ENCODE results near the gene MAP9. TPM values are rescaled to one million over a fixed set of nuclear protein-coding genes. Genes with fewer than 3 reads are reported as not detected.

MAP9 gene
- total and polyA plus RNA-seq, 10 of the 15 experiments (the other 5 are each of a cell fraction or from before 2014, with no cell fraction given): 1.2 to 7.0 (median 4.3) TPM

DNA sequence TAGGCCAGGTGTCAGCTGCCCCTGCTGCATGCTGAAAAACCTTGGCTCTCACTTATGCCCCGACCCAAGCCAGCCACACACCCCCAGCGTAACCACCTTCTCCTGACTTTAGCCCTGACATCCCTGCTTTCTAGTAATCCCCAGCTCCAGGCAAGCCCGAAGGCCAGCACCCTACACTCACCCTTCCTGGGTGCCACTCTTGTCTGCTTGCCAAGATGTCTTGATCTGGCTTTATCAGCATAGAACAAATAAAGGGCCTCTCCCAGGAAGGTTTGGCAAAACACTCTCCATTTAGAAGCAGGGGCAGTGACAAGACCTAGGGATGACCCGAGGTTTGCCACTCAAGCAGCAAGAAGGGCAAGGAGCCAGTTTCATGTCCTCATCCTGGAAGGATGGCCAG lies 6.8 kb upstream of the MAP9 start:
- ATAC-seq (no peak), FAIRE-seq (no peak), DNase-seq (ENCODE audit: low read depth, low spot score) (no peak)
- H3K27me3 ChIP-seq (replicated peaks in 1 of 2; ENCODE audit: control insufficient read depth in 2 of 2, insufficient read depth in 2 of 2, low read length in 1 of 2): no peaks in the 10 kb centered on the region; a peak in 2 of 4 replicates
- intact Hi-C loops (cut with micrococcal nuclease; ENCODE audit: unreplicated experiment) (no loop called here), in situ Hi-C loops (cut with MboI) (no loop called here)
- no peak overlapping the region for H3K4me3 ChIP-seq
- no peak overlapping the region for H3K4me2 ChIP-seq (ENCODE audit: control insufficient read depth, insufficient read depth)
- no peaks in the 10 kb centered on the region for H3K36me3 ChIP-seq (ENCODE audit: control insufficient read depth in 2 of 2, insufficient read depth in 2 of 2, low read length in 1 of 2)
- ChIA-PET POLR2A (no interaction called here), SMC1A (ENCODE audit: uncharacterized antibody, unreplicated experiment) (no interaction called here), CTCF (no interaction called here), RAD21 (ENCODE audit: unreplicated experiment) (no interaction called here)
- no TSS peak for BruUV-seq (replicated peaks)
- no peak overlapping the region for H3K9ac ChIP-seq (ENCODE audit: control insufficient read depth, insufficient read depth, low read length)
- no peak overlapping the region for H3K27ac ChIP-seq (ENCODE audit: control insufficient read depth, insufficient read depth)
- no peaks in the 10 kb centered on the region for H4K20me1 ChIP-seq (ENCODE audit: control insufficient read depth, insufficient read depth)
- H3K9me3 ChIP-seq (replicated peaks; ENCODE audit: control insufficient read depth, insufficient read depth, low read length): no peaks in the 10 kb centered on the region
- H2AFZ ChIP-seq (ENCODE audit: control insufficient read depth, low read depth, low read length): no peak overlapping the region
- 17% methylated on average over 4 of the region's 4 CpGs for WGBS (ENCODE audit: insufficient coverage, insufficient replicate concordance, low lambda C conversion rate, missing lambda C conversion rate)
- H3K79me2 ChIP-seq (ENCODE audit: control insufficient read depth, insufficient read depth, low read length): no peaks in the 10 kb centered on the region
- no peaks in the 10 kb centered on the region for H3K4me1 ChIP-seq (ENCODE audit: control insufficient read depth, insufficient read depth, low read length)
- TF ChIP-seq CREB1 (IDR thresholded peaks at IDR 0.05; ENCODE audit: low read depth) (no peak), ZSCAN29 (IDR thresholded peaks at IDR 0.05) (no peak), MXI1 (IDR thresholded peaks at IDR 0.05; ENCODE audit: low read depth, low read length) (no peak), TCF7 (IDR thresholded peaks at IDR 0.05; ENCODE audit: borderline replicate concordance) (no peak), NBN (IDR thresholded peaks at IDR 0.05) (no peak), RCOR1 (conservative IDR thresholded peaks at IDR 0.05; ENCODE audit: low read depth, low read length) (no peak), SIX5 (IDR thresholded peaks at IDR 0.05; ENCODE audit: low read depth, low read length, severe bottlenecking) (no peak), POLR2AphosphoS5 (IDR thresholded peaks at IDR 0.05; ENCODE audit: low read length) (no peak), GATAD2B (conservative IDR thresholded peaks at IDR 0.05; ENCODE audit: low read depth) (no peak), IKZF1 (conservative IDR thresholded peaks at IDR 0.05) (no peak), SIN3A (IDR thresholded peaks at IDR 0.05; ENCODE audit: low read depth, low read length) (no peak), POLR2AphosphoS2 (IDR thresholded peaks at IDR 0.05; ENCODE audit: low read depth, low read length) (no peak), YBX1 (IDR thresholded peaks at IDR 0.05) (no peak), SMARCA5 (IDR thresholded peaks at IDR 0.05) (no peak), SMC3 (IDR thresholded peaks at IDR 0.05; ENCODE audit: borderline replicate concordance, low read length) (no peak)
- TF ChIP-seq, protein P1, sequence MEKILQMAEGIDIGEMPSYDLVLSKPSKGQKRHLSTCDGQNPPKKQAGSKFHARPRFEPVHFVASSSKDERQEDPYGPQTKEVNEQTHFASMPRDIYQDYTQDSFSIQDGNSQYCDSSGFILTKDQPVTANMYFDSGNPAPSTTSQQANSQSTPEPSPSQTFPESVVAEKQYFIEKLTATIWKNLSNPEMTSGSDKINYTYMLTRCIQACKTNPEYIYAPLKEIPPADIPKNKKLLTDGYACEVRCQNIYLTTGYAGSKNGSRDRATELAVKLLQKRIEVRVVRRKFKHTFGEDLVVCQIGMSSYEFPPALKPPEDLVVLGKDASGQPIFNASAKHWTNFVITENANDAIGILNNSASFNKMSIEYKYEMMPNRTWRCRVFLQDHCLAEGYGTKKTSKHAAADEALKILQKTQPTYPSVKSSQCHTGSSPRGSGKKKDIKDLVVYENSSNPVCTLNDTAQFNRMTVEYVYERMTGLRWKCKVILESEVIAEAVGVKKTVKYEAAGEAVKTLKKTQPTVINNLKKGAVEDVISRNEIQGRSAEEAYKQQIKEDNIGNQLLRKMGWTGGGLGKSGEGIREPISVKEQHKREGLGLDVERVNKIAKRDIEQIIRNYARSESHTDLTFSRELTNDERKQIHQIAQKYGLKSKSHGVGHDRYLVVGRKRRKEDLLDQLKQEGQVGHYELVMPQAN (conservative IDR thresholded peaks at IDR 0.05): no peak
- TF ChIP-seq, protein P2, sequence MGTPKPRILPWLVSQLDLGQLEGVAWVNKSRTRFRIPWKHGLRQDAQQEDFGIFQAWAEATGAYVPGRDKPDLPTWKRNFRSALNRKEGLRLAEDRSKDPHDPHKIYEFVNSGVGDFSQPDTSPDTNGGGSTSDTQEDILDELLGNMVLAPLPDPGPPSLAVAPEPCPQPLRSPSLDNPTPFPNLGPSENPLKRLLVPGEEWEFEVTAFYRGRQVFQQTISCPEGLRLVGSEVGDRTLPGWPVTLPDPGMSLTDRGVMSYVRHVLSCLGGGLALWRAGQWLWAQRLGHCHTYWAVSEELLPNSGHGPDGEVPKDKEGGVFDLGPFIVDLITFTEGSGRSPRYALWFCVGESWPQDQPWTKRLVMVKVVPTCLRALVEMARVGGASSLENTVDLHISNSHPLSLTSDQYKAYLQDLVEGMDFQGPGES (IDR thresholded peaks at IDR 0.05): no peak
- TF ChIP-seq, protein P3, sequence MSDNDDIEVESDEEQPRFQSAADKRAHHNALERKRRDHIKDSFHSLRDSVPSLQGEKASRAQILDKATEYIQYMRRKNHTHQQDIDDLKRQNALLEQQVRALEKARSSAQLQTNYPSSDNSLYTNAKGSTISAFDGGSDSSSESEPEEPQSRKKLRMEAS (IDR thresholded peaks at IDR 0.05; ENCODE audit: low read depth, low read length): no peak

Data from GM12878 (cell line).